Measurements from ENCODE around the gene PACRG. TPM values are rescaled to one million over a fixed set of nuclear protein-coding genes. Genes with fewer than 3 reads are reported as not detected.
A peak's percentile ranks its signal among the peaks of the same experiment; 100 is the strongest.

The PACRG gene
- total RNA-seq, 4 donors from 2014 or later: 1.7 to 7.7 (median 3.7) TPM

GRCh38 chr6:163323274-163323673 is 595.5 kb downstream of the PACRG start:
- H3K27ac ChIP-seq: no peak overlapping the region
- no peaks in the 10 kb centered on the region for H3K27me3 ChIP-seq
- intact Hi-C loops (cut with DNase I): no loop called here
- no peak overlapping the region for H3K4me3 ChIP-seq (replicated peaks in 1 of 3)
- H3K36me3 ChIP-seq: no peaks in the 10 kb centered on the region
- no peaks in the 10 kb centered on the region for H3K9me3 ChIP-seq
- WGBS, 2 donors: 95 to 98% methylated on average over 13 of the region's 13 CpGs
- no peaks in the 10 kb centered on the region for H3K4me1 ChIP-seq
- no peak for DNase-seq
- no peak for TF ChIP-seq POLR2A (IDR thresholded peaks at IDR 0.05)
- no peak for TF ChIP-seq CTCF (IDR thresholded peaks at IDR 0.05)

- no peak for TF ChIP-seq CTCF (IDR thresholded peaks at IDR 0.05)
- no peak for DNase-seq
- no peak overlapping the region for H3K4me3 ChIP-seq (replicated peaks in 1 of 3)
- WGBS, 2 donors: 69 to 81% methylated on average over 7 of the region's 7 CpGs
- no peaks in the 10 kb centered on the region for H3K4me1 ChIP-seq
- no peaks in the 10 kb centered on the region for H3K9me3 ChIP-seq
- no peaks in the 10 kb centered on the region for H3K36me3 ChIP-seq
- H3K27ac ChIP-seq: no peak overlapping the region
- H3K27me3 ChIP-seq: no peaks in the 10 kb centered on the region
- intact Hi-C loops (cut with DNase I): no loop called here
Measured at GRCh38 chr6:163323705-163324104, 595.9 kb downstream of the PACRG start.

GRCh38 chr6:163324326-163324687 is 596.5 kb downstream of the PACRG start:
- Histone ChIP-seq H3K36me3 (no peaks in the 10 kb centered on the region), H3K9me3 (no peaks in the 10 kb centered on the region), H3K4me3 (replicated peaks in 1 of 3) (no peak overlapping the region), H3K27ac (no peak overlapping the region), H3K27me3 (no peaks in the 10 kb centered on the region), H3K4me1 (no peaks in the 10 kb centered on the region)
- intact Hi-C loops (cut with DNase I): no loop called here
- WGBS, 2 donors: 93 to 95% methylated on average over 4 of the region's 4 CpGs
- TF ChIP-seq POLR2A (IDR thresholded peaks at IDR 0.05) (no peak), CTCF (IDR thresholded peaks at IDR 0.05) (no peak)
- no peak for DNase-seq

- no peaks in the 10 kb centered on the region for H3K9me3 ChIP-seq
- no peaks in the 10 kb centered on the region for H3K4me1 ChIP-seq
- no peak overlapping the region for H3K27ac ChIP-seq
- peak; percentile 23 to 27 for DNase-seq
- intact Hi-C loops (cut with DNase I): no loop called here
- no peak overlapping the region for H3K4me3 ChIP-seq (replicated peaks in 1 of 3)
- no peak for TF ChIP-seq POLR2A (IDR thresholded peaks at IDR 0.05)
- TF ChIP-seq CTCF (IDR thresholded peaks at IDR 0.05): no peak
- 46 to 47% methylated on average over 10 of the region's 10 CpGs for WGBS, 2 donors
- H3K27me3 ChIP-seq: no peaks in the 10 kb centered on the region
- H3K36me3 ChIP-seq: no peaks in the 10 kb centered on the region
Measured at GRCh38 chr6:163324688-163325389, 597.1 kb downstream of the PACRG start.

- H3K4me1 ChIP-seq: no peaks in the 10 kb centered on the region
- no peak overlapping the region for H3K4me3 ChIP-seq (replicated peaks in 1 of 3)
- 93 to 97% methylated on average over 4 of the region's 4 CpGs for WGBS, 2 donors
- no peaks in the 10 kb centered on the region for H3K9me3 ChIP-seq
- TF ChIP-seq POLR2A (IDR thresholded peaks at IDR 0.05) (no peak), CTCF (IDR thresholded peaks at IDR 0.05) (no peak)
- H3K36me3 ChIP-seq: no peaks in the 10 kb centered on the region
- no peak overlapping the region for H3K27ac ChIP-seq
- no peaks in the 10 kb centered on the region for H3K27me3 ChIP-seq
- no peak for DNase-seq
- intact Hi-C loops (cut with DNase I): no loop called here
Measured at GRCh38 chr6:163325390-163325784, 597.6 kb downstream of the PACRG start.
